ENCODE measurements around the gene BMAL1.
A peak's percentile ranks its signal among the peaks of the same experiment; 100 is the strongest.

BMAL1 gene

GRCh38 chr11:13294771-13295579 lies 17.4 kb downstream of the BMAL1 start:
- no peak for ATAC-seq
- no peaks in the 10 kb centered on the region for H3K9me3 Mint-ChIP-seq
- peaks cover 74% of the 10 kb centered on the region for H3K4me1 Mint-ChIP-seq
- H3K4me3 Mint-ChIP-seq, result no peak overlapping the region
- no peak overlapping the region for H3K27ac Mint-ChIP-seq
- no peaks in the 10 kb centered on the region for H3K27me3 Mint-ChIP-seq
- peaks cover under 1% of the 10 kb centered on the region for H3K36me3 Mint-ChIP-seq

- no peaks in the 10 kb centered on the region for H3K9me3 Mint-ChIP-seq
- no peak overlapping the region for H3K4me3 Mint-ChIP-seq
- H3K4me1 Mint-ChIP-seq, result peaks cover 82% of the 10 kb centered on the region
- H3K36me3 Mint-ChIP-seq, result peaks cover 5% of the 10 kb centered on the region
- no peaks in the 10 kb centered on the region for H3K27me3 Mint-ChIP-seq
- H3K27ac Mint-ChIP-seq, result no peak overlapping the region
- ATAC-seq, result no peak
Measured at GRCh38 chr11:13297308-13297916, 19.8 kb downstream of the BMAL1 start.

GRCh38 chr11:13297917-13298356 lies 20.3 kb downstream of the BMAL1 start:
- H3K4me3 Mint-ChIP-seq, result no peak overlapping the region
- no peak overlapping the region for H3K27ac Mint-ChIP-seq
- no peaks in the 10 kb centered on the region for H3K27me3 Mint-ChIP-seq
- no peaks in the 10 kb centered on the region for H3K9me3 Mint-ChIP-seq
- H3K4me1 Mint-ChIP-seq, result peaks cover 83% of the 10 kb centered on the region
- H3K36me3 Mint-ChIP-seq, result peaks cover 10% of the 10 kb centered on the region
- ATAC-seq, result no peak

GRCh38 chr11:13298765-13299164 lies 21.2 kb downstream of the BMAL1 start:
- H3K4me3 Mint-ChIP-seq, result no peak overlapping the region
- H3K27ac Mint-ChIP-seq, result no peak overlapping the region
- ATAC-seq, result no peak
- H3K4me1 Mint-ChIP-seq, result peaks cover 85% of the 10 kb centered on the region
- peaks cover 18% of the 10 kb centered on the region for H3K36me3 Mint-ChIP-seq
- H3K9me3 Mint-ChIP-seq, result peaks cover 3% of the 10 kb centered on the region
- no peaks in the 10 kb centered on the region for H3K27me3 Mint-ChIP-seq

GRCh38 chr11:13301522-13301921 lies 23.9 kb downstream of the BMAL1 start:
- Mint-ChIP-seq H3K9me3 (peaks cover 5% of the 10 kb centered on the region), H3K4me1 (peaks cover 66% of the 10 kb centered on the region), H3K27ac (no peak overlapping the region), H3K36me3 (peaks cover 23% of the 10 kb centered on the region), H3K27me3 (no peaks in the 10 kb centered on the region), H3K4me3 (no peak overlapping the region)
- no peak for ATAC-seq

- Mint-ChIP-seq H3K27me3 (no peaks in the 10 kb centered on the region), H3K4me1 (peaks cover 59% of the 10 kb centered on the region), H3K36me3 (peaks cover 23% of the 10 kb centered on the region), H3K4me3 (no peak overlapping the region), H3K9me3 (peaks cover 5% of the 10 kb centered on the region), H3K27ac (no peak overlapping the region)
- ATAC-seq, result no peak
Measured at GRCh38 chr11:13302420-13302958, 24.9 kb downstream of the BMAL1 start.

- Mint-ChIP-seq H3K4me3 (no peak overlapping the region), H3K27ac (peak overlapping the region; percentile 50), H3K36me3 (peaks cover 23% of the 10 kb centered on the region), H3K27me3 (no peaks in the 10 kb centered on the region), H3K4me1 (peaks cover 47% of the 10 kb centered on the region), H3K9me3 (peaks cover 5% of the 10 kb centered on the region)
- ATAC-seq, result peak; percentile 60
Measured at GRCh38 chr11:13303668-13304649, 26.4 kb downstream of the BMAL1 start.

GRCh38 chr11:13304655-13305335 lies 27.2 kb downstream of the BMAL1 start:
- Mint-ChIP-seq H3K27me3 (no peaks in the 10 kb centered on the region), H3K9me3 (peaks cover 5% of the 10 kb centered on the region), H3K4me1 (peaks cover 41% of the 10 kb centered on the region), H3K27ac (no peak overlapping the region), H3K36me3 (peaks cover 25% of the 10 kb centered on the region), H3K4me3 (no peak overlapping the region)
- no peak for ATAC-seq

- Mint-ChIP-seq H3K4me3 (no peak overlapping the region), H3K4me1 (peaks cover 28% of the 10 kb centered on the region), H3K9me3 (peaks cover 3% of the 10 kb centered on the region), H3K27me3 (no peaks in the 10 kb centered on the region), H3K36me3 (peaks cover 36% of the 10 kb centered on the region), H3K27ac (no peak overlapping the region)
- no peak for ATAC-seq
Measured at GRCh38 chr11:13308704-13309103, 31.1 kb downstream of the BMAL1 start.

GRCh38 chr11:13309156-13309555 lies 31.6 kb downstream of the BMAL1 start:
- no peaks in the 10 kb centered on the region for H3K27me3 Mint-ChIP-seq
- H3K9me3 Mint-ChIP-seq, result no peaks in the 10 kb centered on the region
- peaks cover 36% of the 10 kb centered on the region for H3K36me3 Mint-ChIP-seq
- no peak for ATAC-seq
- H3K27ac Mint-ChIP-seq, result no peak overlapping the region
- peaks cover 28% of the 10 kb centered on the region for H3K4me1 Mint-ChIP-seq
- no peak overlapping the region for H3K4me3 Mint-ChIP-seq

- Mint-ChIP-seq H3K4me3 (no peak overlapping the region), H3K9me3 (no peaks in the 10 kb centered on the region), H3K4me1 (peaks cover 36% of the 10 kb centered on the region), H3K27me3 (no peaks in the 10 kb centered on the region), H3K27ac (no peak overlapping the region), H3K36me3 (peaks cover 39% of the 10 kb centered on the region)
- no peak for ATAC-seq
Measured at GRCh38 chr11:13310443-13310842, 32.9 kb downstream of the BMAL1 start.

- ATAC-seq, result no peak
- no peak overlapping the region for H3K4me3 Mint-ChIP-seq
- peaks cover 39% of the 10 kb centered on the region for H3K36me3 Mint-ChIP-seq
- peaks cover 47% of the 10 kb centered on the region for H3K4me1 Mint-ChIP-seq
- H3K27ac Mint-ChIP-seq, result no peak overlapping the region
- H3K27me3 Mint-ChIP-seq, result no peaks in the 10 kb centered on the region
- H3K9me3 Mint-ChIP-seq, result no peaks in the 10 kb centered on the region
Measured at GRCh38 chr11:13311570-13311969, 34.0 kb downstream of the BMAL1 start.

- ATAC-seq, result no peak
- H3K36me3 Mint-ChIP-seq, result peaks cover 39% of the 10 kb centered on the region
- no peaks in the 10 kb centered on the region for H3K9me3 Mint-ChIP-seq
- H3K27ac Mint-ChIP-seq, result no peak overlapping the region
- peaks cover 57% of the 10 kb centered on the region for H3K4me1 Mint-ChIP-seq
- H3K27me3 Mint-ChIP-seq, result no peaks in the 10 kb centered on the region
- H3K4me3 Mint-ChIP-seq, result no peak overlapping the region
Measured at GRCh38 chr11:13313005-13313819, 35.6 kb downstream of the BMAL1 start.

All from stimulated activated memory B cell treated with anti-CD40 and anti-IgM and Interleukin-4, amounts not matched to agents 10 μg/mL and 1 μg/mL and 100 μg/mL, for 72 hours (primary cell).